Activated CD4-positive, alpha-beta T cell treated with anti-CD3 and anti-CD28 coated beads, Interleukin-10, Interleukin-2, amounts not matched to agents 100 ng/mL and 50 ng/mL, durations not matched to agents 16 hours and 8 hours (primary cell): ENCODE data around the gene CCDC150.
A peak's percentile ranks its signal among the peaks of the same experiment; 100 is the strongest.
"Not testable (repeated sequence)": the region's sequence is repeated elsewhere in the genome, so short reads cannot be mapped to it uniquely, and the experiment has no call there.

Source experiments
- DNase-seq: peaks from one replicate; pipeline ENCODE4 v3.0.0-alpha.2; 2020

CCDC150 gene

DNA sequence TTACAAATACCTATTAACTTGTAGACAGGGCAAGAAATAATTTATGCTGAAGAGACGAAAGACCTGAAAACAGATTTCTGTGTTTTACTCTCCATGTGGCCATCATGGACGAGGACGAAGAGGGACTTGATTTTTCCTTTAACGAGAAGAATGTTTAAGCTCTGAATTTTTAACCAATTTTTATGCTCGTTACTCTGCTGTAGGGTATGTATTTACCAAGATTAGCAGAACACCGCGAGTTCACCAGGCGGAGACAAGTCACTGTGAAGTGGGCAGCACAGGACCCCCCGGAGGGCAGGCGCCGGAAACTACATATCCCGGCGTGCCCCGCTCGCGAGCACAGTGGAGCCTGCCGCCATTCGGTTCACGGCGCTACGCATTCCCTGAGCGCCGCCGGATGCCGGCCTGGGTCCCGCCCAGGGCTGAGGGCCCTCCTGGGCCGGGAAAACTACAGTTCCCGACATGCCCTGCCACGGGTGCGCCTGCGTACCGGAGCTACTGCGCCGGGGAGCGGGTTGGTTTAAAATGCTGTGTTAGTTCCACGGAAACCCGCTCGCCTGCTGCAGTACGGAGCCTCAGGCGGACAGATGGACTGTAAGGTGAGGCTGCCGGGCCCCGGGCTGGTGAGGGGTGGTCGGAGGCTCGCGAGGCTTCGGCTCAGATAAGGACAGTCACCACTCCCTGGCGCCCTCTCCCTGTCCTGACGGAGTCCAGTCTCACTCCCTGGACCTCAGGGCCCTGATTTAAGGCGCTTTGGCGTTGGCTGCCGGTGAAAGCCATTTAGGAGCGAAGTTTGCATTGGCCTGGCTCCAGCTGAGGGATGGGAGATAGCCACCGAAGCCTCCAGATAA, at the start of gene CCDC150:
Gene CCDC150 (plus strand): TSS at position 536 of the 851 bp plus-strand sequence. CDS start 52 bp downstream, at position 588.
- DNase-seq, result peak; percentile 98

DNA sequence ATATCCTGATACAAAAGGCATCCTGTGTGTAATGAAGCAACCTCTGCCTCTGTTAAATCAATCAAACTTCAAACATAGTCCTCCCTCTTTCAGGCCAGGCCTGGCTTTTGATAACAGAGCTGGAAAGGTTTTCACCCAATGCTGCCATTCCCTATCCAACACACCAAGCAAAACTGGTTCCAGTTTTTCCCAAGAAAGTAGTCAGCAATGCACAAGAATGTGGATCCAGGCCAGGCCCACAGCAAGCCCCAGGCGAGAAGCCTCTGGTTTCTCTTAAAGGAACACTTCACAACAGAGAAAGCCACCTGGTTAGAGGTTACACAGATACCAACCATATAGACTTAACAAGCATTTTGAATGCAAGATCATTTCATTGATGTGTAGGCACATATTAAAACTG, 49.2 kb upstream of the CCDC150 start:
- DNase-seq, result no peak

DNA sequence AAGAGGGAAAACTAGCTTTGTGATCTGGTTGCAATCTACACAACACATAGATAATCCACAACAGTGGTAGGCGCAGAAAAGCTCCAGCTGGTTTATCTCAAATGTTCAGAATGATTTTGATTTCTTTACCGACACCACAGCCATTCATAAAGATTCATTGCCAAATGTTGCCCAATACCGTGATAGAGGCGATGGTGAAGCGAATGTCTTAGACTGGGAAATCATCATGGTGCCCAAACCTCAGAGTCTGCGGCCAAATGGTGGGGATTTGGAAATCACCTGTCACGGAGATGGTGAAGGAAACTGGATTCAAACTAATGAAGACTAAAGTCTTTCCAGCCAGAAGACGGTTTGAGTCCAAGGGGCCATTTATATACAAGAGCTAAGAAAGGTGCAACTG, 48.5 kb upstream of the CCDC150 start:
- no peak for DNase-seq

DNA sequence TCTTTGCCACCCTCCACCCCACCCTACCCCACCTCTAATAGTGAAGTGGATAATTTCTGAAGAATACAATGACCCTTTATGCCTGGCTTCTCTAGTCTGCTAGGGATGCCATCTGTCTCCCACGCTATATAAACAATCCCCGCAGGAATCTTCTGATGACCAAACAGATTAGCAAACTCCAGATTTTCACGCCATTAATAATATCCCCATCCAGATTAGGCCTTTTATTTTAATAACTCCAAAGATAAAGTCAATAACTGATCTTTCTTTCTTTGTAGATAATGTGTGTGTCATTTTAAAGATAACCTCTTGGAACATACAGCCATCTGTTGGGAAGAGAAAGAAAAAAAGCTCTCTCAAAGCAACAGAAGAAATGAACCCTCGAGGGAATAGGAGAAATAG, 47.9 kb upstream of the CCDC150 start:
- no peak for DNase-seq

DNA sequence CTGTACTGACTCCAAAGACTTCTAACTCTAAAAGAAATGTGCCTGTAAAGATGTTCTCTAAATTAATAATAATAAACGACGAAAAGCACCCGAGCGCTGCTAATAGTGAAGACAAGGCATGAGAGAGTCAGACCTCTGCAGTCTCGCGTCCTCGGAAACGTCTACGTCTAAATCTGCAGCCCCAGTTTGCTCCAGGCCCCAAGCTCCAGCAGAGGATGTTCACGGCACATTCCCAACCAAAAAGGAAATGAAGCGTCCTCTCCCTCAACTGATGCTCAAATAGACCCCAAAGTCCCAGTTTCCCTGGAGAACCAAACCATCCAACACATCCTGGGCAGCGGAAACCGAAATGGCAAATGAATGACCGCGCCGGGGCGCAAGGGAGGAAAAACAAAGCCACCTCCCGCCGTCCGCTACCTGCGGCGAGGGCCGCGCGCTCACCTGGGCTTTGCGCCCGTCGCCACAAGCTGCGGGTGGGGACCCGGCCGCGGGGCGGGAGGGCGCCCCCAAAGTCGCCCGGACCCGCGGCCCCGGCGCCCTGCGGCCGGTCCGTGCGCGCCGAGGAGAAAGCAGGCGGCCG, 47.1 kb upstream of the CCDC150 start:
- DNase-seq, result no peak

DNA sequence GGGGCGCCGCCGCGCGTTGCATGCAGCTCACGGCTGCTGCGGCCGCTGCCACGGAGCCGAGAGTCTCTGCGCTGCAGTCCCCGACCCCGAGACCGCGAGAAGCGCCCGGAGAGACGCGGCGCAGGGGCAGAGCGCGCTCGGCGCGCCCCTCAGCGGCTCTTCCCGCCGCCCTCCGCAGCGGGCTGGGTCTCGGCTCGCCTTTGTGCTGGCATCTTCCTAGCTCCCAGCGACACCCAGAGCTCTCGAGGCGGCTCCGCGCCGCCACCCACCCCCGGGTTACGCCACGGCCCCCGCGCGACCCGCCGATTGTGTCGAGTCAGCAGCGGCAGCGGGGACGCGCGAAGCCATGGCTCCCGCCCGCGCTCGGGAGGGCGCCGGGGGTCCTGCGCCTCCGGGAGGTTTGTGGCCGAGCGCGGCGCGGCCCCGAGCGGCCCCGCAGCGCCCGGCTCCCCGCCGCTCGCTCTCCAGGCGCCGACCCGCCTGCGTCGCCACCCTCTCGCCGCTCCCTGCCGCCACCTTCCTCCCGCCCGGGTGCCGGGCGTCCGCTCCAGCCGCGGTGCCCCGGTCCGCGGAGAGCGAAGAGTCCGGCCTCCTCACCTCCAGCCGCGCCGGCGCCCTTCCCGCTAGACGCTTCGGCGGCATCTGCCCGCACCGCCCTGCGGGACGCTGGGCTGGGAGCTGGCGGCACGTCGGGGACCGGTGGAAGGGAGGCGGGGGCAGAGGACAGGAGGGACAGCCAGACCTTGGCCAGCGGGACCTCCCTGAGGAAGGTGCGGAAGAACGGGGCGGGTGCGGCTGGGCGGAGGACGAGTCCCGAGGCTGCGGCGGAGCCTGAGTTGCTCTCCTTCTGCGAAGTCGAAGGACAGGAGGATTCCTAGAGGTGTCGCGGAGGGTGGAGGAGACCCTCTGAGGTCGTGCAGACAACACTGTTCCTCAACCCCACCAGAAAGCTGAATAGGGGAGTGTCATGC, 46.3 kb upstream of the CCDC150 start, which contains the start of gene HECW2:
Gene HECW2 (minus strand): TSS at position 644 of the 971 bp plus-strand sequence.
- peak; percentile 39 for DNase-seq

DNA sequence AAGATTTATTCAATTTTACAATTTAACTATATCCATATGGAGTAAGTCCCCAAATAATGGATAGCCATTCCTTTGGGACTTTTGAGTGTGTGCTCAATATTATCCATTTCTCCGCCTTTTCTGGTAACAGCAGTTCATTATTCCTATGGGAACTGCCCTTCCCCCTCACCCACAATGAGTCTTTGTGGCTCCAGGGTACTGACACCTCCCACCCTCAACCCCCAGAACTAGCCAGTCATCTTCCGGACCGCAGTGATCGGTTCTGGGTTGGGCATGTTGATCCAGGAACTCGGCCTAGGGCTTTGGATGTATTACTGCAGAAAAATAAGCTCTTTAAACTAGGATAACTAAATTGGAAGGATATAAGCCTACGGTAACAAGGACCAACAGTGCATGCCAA, 45.4 kb upstream of the CCDC150 start:
- no peak for DNase-seq

DNA sequence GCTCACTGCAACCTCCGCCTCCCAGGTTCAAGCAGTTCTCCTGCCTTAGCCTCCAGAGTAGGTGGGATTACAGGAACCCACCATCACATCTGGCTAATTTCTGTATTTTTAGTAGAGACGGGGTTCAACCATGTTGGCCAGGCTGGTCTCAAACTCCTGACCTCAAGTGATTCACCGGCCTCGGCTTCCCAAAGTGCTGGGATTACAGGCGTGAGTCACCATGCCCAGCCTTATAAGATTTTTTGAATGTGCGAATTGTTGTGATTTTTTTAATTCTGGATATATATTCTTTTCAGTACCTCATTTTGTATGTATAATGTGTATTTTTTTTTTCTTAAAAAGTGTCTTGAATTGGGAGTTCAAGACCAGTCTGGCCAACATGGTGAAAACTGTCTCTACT, 42.0 kb upstream of the CCDC150 start:
- DNase-seq, result no peak

DNA sequence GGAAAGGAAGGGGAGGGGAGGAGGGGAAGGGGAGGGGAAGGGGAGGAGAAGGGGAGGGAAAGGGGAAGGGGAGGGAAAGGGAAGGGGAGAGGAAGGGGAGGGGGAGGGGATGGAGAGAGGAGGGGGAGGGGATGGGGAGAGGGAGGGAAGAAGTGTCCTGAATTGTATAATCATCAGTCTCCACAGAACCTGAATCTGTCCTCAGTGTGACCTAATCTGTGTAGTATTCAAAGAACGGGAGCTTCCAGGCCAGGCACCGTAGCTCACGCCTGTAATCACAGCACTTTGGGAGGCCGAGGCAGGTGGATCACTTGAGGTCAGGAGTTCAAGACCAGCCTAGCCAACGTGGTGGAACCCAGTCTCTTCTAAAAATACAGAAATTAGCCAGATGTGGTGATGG, 41.1 kb upstream of the CCDC150 start:
- no peak for DNase-seq

DNA sequence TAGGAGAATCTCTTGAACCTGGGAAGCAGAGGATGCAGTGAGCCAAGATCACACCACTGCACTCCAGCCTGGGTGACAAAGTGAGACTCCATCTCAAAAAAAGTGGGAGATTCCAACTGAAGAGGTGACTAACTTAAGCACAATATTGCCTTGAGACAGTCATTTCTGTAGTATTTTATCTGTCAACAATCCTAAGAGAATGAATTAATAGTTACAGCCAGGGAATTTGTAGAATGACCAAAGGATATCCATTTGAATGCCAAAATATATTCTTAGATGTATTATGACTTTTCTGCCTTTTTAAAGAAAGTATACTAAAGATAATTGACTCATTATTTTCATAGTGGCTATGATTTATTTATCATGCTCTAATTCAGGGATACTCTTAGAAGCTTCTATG, 40.7 kb upstream of the CCDC150 start:
- no peak for DNase-seq

DNA sequence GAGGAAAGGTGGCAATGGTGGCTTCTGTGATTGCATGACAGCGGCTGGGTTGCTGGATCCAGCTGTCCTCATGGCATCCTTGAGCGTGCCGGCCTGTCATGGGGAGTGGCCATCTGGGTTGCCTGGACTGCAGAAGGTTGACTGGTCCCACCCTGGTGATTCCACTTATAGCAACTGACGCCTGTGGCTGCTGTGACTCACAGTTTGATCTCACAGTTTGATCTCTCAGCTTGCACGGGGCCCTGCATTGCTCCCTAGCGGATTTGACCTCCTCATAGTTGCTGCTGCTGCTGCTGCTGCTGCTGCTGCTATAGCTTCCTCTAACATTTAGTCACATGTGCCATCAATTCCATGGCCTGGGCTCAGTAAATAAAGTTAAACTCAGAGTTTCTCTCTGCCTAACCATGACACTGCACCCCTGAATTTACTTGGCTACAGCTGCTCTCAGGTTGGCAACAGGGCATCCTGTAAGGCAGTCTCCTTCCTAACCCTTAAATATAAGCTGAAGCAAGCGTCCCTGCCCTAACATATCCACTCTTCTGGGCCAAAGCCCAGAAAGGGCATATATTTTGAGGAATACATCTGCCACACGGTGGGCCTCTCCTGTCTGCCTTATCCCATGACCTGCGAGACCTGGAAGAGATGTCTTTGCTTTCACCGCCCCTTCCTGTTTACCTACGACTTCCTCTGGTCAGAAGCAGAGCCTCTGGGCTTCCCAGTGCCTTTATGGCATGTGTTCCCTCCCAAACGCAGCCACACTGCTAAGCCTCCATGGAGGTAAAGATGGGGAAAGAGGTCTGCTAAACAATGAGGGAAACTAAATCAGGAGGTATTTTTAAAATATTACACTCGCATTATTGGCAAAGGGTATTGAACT, 37.8 kb upstream of the CCDC150 start:
- DNase-seq, result no peak

DNA sequence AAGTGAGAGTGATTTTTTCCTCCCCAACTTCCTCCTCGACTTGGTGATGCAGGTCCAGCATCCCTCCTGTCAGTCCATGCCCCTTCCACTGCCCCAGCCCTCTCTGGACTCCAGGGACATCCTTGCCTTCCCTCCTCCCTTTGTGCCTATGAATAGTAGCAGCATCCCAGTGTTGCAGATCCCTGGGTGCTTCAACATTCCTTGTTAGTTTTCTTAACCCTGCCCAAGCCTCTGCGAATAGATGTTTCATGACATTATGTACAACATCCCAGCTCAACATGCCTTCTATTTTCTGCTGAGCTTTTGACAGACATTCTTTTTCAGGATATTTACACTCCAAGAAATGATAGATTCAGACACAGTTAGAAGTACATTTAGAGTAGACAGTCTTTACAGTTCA, 35.3 kb upstream of the CCDC150 start:
- DNase-seq, result no peak

DNA sequence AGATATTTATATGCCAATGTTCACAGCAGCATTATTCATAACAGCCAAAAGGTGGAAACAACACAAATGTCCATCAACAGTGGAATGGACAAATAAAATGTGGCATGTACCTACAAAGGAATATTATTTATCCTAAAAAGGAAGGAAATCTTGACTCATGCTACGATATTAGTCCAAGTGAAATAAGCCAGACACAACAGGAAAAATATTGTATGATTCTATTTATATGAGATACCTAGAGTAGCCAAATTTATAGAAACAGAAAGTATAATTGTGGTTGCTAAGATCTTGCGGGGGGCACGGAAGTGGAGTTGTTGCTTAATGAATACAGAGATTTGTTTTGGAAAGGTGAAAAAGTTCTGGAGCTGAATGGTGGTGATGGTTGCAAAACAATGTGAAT, 33.0 kb upstream of the CCDC150 start:
- DNase-seq, result no peak

DNA sequence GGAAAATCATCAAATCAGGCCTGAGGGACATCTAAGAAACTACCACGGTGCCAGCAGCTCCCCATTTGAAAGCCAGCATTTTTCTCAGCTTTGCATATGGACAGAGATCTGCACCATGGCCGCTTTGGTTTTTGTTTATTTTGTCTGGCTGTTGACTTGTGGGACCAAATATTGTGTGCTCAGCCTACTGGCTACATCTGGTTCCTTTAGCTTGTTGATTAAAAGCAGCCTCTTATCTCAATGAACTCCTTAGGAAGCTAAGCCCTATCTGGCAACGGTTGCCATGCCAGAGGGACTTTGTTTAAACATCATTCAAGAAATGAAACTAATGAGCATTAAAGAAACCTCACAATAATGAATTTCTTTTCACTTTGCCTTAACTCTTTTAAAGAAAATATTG, 32.4 kb upstream of the CCDC150 start:
- no peak for DNase-seq

DNA sequence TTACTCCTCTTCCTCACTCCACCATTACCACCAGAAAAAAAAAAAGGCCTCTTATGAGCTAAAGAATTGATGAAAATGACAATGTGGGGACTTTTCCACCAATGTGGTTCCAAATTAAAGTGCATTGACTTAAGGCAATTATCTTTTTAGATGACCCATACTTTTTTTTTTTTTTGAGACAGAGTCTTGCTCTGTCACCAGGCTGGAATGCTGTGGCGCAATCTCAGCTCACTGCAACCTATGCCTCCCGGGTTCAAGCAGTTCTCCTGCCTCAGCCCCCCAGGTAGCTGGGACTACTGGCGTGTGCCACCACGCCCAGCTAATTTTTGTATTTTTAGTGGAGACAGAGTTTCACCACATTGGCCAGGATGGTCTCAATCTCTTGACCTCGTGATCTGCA, 31.6 kb upstream of the CCDC150 start:
- not testable (repeated sequence) for DNase-seq

DNA sequence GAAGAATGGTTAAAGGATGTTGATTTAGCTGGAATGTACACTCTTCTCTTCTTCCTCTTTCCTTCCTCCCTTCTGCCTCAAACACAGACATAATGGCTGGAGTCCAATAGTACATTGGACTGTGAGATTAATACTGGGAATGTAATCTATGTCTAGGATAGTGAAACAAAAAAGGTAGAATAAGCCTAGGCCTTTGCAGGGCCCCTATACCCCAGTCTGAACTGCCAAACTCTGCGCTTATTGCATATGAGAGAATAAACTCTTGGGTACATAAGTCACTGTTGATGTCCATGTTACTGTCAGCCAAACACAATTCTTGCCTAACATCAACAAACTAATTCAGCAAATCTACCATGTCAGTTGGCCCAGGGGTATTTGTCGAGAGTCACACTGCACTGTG, 29.7 kb upstream of the CCDC150 start:
- DNase-seq, result no peak

DNA sequence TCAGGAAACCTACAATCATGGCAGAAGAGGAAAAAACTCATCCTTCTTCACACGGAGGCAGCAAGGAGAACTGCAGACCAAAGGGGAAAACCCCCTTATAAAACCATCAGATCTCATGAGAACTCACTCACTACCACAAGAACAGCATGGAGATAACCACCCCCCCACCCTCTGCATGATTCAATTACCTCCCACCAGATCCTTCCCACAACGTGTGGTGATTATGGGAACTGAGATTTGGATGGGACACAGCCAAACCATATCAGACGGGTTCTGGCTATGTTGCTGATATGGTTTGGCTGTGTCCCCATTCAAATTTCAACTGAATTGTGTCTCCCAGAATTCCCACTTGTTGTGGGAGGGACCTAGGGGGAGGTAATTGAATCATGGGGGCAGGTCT, 28.7 kb upstream of the CCDC150 start:
- no peak for DNase-seq

DNA sequence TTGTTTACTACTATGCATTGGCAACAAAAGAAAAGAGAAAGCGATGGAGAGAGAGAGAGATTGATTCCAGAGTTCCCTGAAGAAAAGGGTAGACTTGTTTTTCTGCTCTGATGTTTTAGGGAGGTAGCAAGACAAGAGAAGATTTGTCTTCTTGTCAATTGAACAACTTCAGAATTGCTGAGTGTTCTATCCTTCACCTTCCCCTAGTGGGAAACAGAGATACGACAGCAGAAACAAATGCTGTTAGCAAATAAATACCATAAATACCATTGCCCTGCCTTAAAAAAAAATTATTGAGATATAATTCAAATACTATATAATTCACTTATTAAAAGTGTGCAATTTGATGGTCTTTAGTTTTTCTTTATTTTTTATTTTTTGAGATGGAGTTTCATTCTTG, 26.2 kb upstream of the CCDC150 start:
- DNase-seq, result no peak

DNA sequence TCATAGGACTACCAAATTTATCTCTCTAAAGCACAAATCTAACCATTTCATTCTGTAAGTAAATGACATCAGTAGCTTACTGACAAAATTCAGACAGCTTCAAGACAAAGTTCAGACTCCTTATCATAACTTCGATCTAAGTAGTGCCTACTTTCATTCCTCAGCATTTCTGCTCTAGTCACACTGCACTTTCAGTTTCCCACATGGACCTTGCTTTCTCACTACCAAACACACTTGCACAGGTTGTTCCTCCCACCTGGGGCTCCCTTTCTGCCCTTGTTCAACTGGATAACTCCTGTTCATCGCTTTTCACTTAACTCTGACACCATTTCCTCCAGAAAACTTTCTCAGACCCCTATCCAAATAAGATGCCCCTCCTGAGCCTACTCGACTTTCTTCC, 22.1 kb upstream of the CCDC150 start:
- no peak for DNase-seq

DNA sequence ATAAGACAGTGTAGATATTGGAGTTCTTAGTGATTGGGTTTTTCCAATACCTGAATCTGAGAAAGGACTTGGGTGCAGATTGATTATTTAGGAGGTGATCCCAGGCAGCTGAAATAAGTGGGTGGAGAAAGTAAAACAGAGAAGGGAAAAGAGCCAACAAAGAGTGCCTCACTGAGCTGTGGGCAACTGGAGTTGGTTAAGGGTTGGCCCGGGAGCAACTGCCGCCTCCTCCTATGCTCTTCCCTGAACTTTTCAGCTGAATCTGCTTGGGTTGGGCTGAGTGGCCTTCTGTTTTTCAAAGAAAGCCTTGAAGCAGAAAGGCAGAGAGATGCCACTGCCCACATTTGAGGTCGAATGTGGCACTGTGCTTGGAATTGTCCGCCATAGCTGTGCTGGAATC, 20.9 kb upstream of the CCDC150 start:
- DNase-seq, result no peak

DNA sequence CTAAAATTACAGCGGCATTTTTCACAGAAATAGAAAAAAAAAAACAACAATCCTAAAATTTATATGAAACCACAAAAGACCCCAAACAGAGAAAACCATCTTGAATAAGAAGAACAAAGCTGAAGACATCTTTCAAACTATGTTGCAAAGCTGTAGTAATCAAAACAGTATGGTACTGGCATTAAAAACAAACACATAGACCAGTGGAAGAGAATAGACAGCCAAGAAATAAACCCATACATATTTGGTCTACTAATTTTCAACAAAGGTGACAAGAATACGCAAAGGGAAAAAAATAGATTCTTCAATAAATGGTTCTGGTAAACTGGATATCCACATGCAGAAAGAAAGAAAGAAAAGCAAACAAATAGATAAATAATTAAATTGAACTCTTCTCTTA, 9.0 kb upstream of the CCDC150 start:
- no peak for DNase-seq

DNA sequence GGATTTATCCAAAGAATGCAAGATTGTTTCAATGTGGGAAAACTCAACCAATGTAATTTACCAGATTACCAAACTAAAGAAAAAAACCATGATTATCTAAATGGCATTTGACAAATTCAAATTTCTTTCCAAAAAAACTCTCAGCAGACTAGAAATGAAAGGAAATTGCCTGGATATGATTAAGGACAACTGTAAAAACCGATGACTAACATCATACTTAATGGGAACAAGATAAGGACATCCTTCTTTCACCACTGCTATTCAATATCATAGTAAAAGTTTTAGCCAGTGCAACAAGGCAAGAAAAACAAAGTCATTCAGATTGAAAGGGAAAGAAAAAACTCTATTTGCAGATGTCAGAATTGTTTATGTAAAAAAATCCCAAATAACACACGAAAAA, 4.4 kb upstream of the CCDC150 start:
- DNase-seq, result no peak
